ENCODE measurements around the gene SEMA5A. TPM values are rescaled to one million over a fixed set of nuclear protein-coding genes. Genes with fewer than 3 reads are reported as not detected.

The SEMA5A gene
- total RNA-seq, 1 experiment from 2014 or later: 9.3 TPM

- H3K27ac Mint-ChIP-seq: no peak overlapping the region
- no peaks in the 10 kb centered on the region for H3K36me3 Mint-ChIP-seq
- TF ChIP-seq CREM (CRISPR knock-in tag; IDR thresholded peaks at IDR 0.05) (no peak), RELA (CRISPR knock-in tag; IDR thresholded peaks at IDR 0.05; ENCODE audit: borderline replicate concordance) (no peak), ZNF416 (CRISPR knock-in tag; IDR thresholded peaks at IDR 0.05) (no peak), E2F4 (CRISPR knock-in tag; IDR thresholded peaks at IDR 0.05; ENCODE audit: borderline replicate concordance, low read depth) (no peak), NFE2L1 (CRISPR knock-in tag; IDR thresholded peaks at IDR 0.05) (no peak), ZNF121 (CRISPR knock-in tag; IDR thresholded peaks at IDR 0.05) (no peak), PREB (CRISPR knock-in tag; IDR thresholded peaks at IDR 0.05; ENCODE audit: borderline replicate concordance) (no peak), ZNF263 (CRISPR knock-in tag; IDR thresholded peaks at IDR 0.05; ENCODE audit: low read depth) (no peak), IRF2 (CRISPR knock-in tag; IDR thresholded peaks at IDR 0.05; ENCODE audit: borderline replicate concordance, low read depth) (no peak), ZNF671 (CRISPR knock-in tag; IDR thresholded peaks at IDR 0.05) (no peak), MAX (CRISPR knock-in tag; IDR thresholded peaks at IDR 0.05) (no peak), ATF2 (CRISPR knock-in tag; IDR thresholded peaks at IDR 0.05; ENCODE audit: borderline replicate concordance, low read depth) (no peak), ZNF317 (CRISPR knock-in tag; IDR thresholded peaks at IDR 0.05; ENCODE audit: borderline replicate concordance, low read depth) (no peak)
- H3K4me1 Mint-ChIP-seq: peaks cover 20% of the 10 kb centered on the region
- ChIA-PET CTCF (no interaction called here), POLR2A (no interaction called here)
- no peak for DNase-seq (ENCODE audit: low spot score)
- H3K9me3 Mint-ChIP-seq: no peaks in the 10 kb centered on the region; the same call in 1 of the 2 replicates
- no peaks in the 10 kb centered on the region for H3K27me3 Mint-ChIP-seq (ENCODE audit: low read depth)
- no peak for ATAC-seq
- no peak overlapping the region for H3K4me3 Mint-ChIP-seq
Measured at GRCh38 chr5:9558319-9558965, 12.6 kb upstream of the SEMA5A start.

GRCh38 chr5:9557696-9558095 is 11.8 kb upstream of the SEMA5A start:
- Mint-ChIP-seq H3K9me3 (no peaks in the 10 kb centered on the region; the same call in 1 of the 2 replicates), H3K27ac (no peak overlapping the region), H3K36me3 (no peaks in the 10 kb centered on the region), H3K27me3 (ENCODE audit: low read depth) (no peaks in the 10 kb centered on the region), H3K4me1 (peaks cover 20% of the 10 kb centered on the region), H3K4me3 (no peak overlapping the region)
- TF ChIP-seq AR (CRISPR knock-in tag; IDR thresholded peaks at IDR 0.05) (no peak), PRRX2 (CRISPR knock-in tag; IDR thresholded peaks at IDR 0.05) (no peak), FOXJ3 (CRISPR knock-in tag; IDR thresholded peaks at IDR 0.05; ENCODE audit: borderline replicate concordance) (no peak), ZNF317 (CRISPR knock-in tag; IDR thresholded peaks at IDR 0.05; ENCODE audit: borderline replicate concordance, low read depth) (no peak), TEAD1 (CRISPR knock-in tag; IDR thresholded peaks at IDR 0.05) (no peak), CBFB (CRISPR knock-in tag; IDR thresholded peaks at IDR 0.05; ENCODE audit: low read depth) (no peak), ZNF416 (CRISPR knock-in tag; IDR thresholded peaks at IDR 0.05) (no peak), ZNF671 (CRISPR knock-in tag; IDR thresholded peaks at IDR 0.05) (no peak), TP53 (CRISPR knock-in tag; IDR thresholded peaks at IDR 0.05) (no peak), ZNF423 (CRISPR knock-in tag; IDR thresholded peaks at IDR 0.05) (no peak)
- no peak for DNase-seq (ENCODE audit: low spot score)
- no peak for ATAC-seq
- ChIA-PET CTCF (no interaction called here), POLR2A (no interaction called here)

Measured in WTC11 (cell line).